HG03342 (cell line): Measurements from ENCODE around the gene OR14J1.
"Not testable (repeated sequence)": the region's sequence is repeated elsewhere in the genome, so short reads cannot be mapped to it uniquely, and the experiment has no call there.

Source experiments
- ATAC-seq: cut with Tn5 transposase; IDR thresholded peaks from one replicate; pipeline ENCODE4 v1.9.1; 2021; ENCODE audit warnings: mild to moderate bottlenecking, moderate library complexity; ENCODE audit not compliant: unreplicated experiment

OR14J1 gene

GRCh38 chr6:29301316-29301715 lies at the start of gene OR14J1:
TSS of gene OR14J1 (plus strand) at chr6:29301701. CDS start at chr6:29306690, 4,989 bp downstream.
- no peak for ATAC-seq

- ATAC-seq = no peak
Measured at GRCh38 chr6:29251736-29252135, 49.8 kb upstream of the OR14J1 start.

- ATAC-seq = no peak
Measured at GRCh38 chr6:29255530-29255929, 46.0 kb upstream of the OR14J1 start.

- ATAC-seq = no peak
Measured at GRCh38 chr6:29259721-29260120, 41.8 kb upstream of the OR14J1 start.

- ATAC-seq = no peak
Measured at GRCh38 chr6:29263001-29263400, 38.5 kb upstream of the OR14J1 start.

- no peak for ATAC-seq
Measured at GRCh38 chr6:29294499-29294914, 7.0 kb upstream of the OR14J1 start.

GRCh38 chr6:29295181-29295585 lies 6.3 kb upstream of the OR14J1 start:
- ATAC-seq = no peak

- no peak for ATAC-seq
Measured at GRCh38 chr6:29295623-29296022, 5.9 kb upstream of the OR14J1 start.

- no peak for ATAC-seq
Measured at GRCh38 chr6:29319931-29320330, 18.4 kb downstream of the OR14J1 start.

GRCh38 chr6:29323332-29323731 lies 21.8 kb downstream of the OR14J1 start:
- ATAC-seq = not testable (repeated sequence)

GRCh38 chr6:29325777-29326176 lies 24.3 kb downstream of the OR14J1 start:
- ATAC-seq = no peak

- no peak for ATAC-seq
Measured at GRCh38 chr6:29332676-29333075, 31.2 kb downstream of the OR14J1 start.

GRCh38 chr6:29336269-29336668 lies 34.8 kb downstream of the OR14J1 start:
- no peak for ATAC-seq

GRCh38 chr6:29345380-29345779 lies 43.9 kb downstream of the OR14J1 start:
- ATAC-seq = no peak

- not testable (repeated sequence) for ATAC-seq
Measured at GRCh38 chr6:29349348-29349747, 47.8 kb downstream of the OR14J1 start.

- ATAC-seq = no peak
Measured at GRCh38 chr6:29354980-29355379, 53.5 kb downstream of the OR14J1 start.

GRCh38 chr6:29355603-29356002 lies 54.1 kb downstream of the OR14J1 start:
- ATAC-seq = no peak
